ENCODE results near the gene CWC27. TPM values are rescaled to one million over a fixed set of nuclear protein-coding genes. Genes with fewer than 3 reads are reported as not detected.

The CWC27 gene
- total and polyA plus RNA-seq, 9 of the 15 experiments (the other 6 are each of a cell fraction or from before 2014, with no cell fraction given): 19.7 to 49.3 (median 38.3) TPM

DNA sequence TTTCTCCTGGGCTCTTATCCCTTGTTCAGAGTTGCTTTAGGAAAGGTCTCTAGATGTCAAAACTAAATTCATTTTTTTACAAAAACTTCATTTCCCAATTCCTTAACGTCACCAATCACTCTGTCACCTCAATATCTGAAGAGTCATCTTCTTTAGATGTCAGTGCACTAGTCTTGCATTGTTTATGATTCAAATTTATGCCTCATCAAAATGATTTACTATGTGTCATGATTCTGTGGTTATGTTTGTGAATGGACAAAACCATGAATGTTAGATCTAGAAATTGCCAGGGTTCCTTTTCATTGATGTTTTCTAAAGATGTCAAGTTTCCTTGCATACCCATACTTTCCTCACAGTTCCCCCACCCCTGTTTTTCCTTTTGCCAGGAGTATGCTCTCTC is 21.5 kb downstream of the CWC27 start (continued):
- TF ChIP-seq, protein P1, sequence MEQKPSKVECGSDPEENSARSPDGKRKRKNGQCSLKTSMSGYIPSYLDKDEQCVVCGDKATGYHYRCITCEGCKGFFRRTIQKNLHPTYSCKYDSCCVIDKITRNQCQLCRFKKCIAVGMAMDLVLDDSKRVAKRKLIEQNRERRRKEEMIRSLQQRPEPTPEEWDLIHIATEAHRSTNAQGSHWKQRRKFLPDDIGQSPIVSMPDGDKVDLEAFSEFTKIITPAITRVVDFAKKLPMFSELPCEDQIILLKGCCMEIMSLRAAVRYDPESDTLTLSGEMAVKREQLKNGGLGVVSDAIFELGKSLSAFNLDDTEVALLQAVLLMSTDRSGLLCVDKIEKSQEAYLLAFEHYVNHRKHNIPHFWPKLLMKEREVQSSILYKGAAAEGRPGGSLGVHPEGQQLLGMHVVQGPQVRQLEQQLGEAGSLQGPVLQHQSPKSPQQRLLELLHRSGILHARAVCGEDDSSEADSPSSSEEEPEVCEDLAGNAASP (IDR thresholded peaks at IDR 0.05): no peak
- no peak for TF ChIP-seq ZNF239 (CRISPR knock-in tag; IDR thresholded peaks at IDR 0.05)
- TF ChIP-seq ZNF165 (CRISPR knock-in tag; IDR thresholded peaks at IDR 0.05; ENCODE audit: borderline replicate concordance): no peak
- no peak for TF ChIP-seq ZC3H8 (IDR thresholded peaks at IDR 0.05)
- no peak for TF ChIP-seq ZBTB8A (IDR thresholded peaks at IDR 0.05; ENCODE audit: partially characterized antibody)

DNA sequence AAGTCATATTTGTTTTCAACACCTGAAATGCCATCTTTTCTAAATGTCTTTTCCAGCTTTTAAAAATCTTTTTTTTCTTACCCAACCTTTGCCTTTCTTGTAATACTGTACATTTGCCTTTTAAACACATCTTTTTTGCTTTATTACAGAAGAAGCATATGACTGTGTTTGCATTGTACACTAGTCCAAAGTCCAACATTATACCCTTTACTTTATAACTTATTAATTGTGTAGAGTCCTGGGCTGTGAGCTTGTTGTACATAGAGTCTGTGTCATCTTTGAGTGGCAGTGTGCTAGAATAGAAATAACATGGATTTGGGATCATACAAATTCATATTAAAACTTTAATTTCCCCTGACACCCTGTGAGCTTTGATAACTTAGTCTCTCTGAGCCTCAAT is 23.7 kb downstream of the CWC27 start:
- no TSS peak for BruUV-seq (replicated peaks)
- no peak for ATAC-seq
- Histone ChIP-seq H4K20me1 (replicated peaks; ENCODE audit: control insufficient read depth, insufficient read depth, low read length) (no peaks in the 10 kb centered on the region), H3K27me3 (ENCODE audit: control insufficient read depth in 2 of 2, insufficient read depth in 2 of 2, low read length in 2 of 2) (no peaks in the 10 kb centered on the region), H3K27ac (ENCODE audit: extremely low read depth, low read depth, low read length) (no peak overlapping the region), H3K9ac (ENCODE audit: insufficient read depth in 1 of 2, low read depth in 2 of 2, low read length in 2 of 2) (no peak overlapping the region), H3K9me3 (replicated peaks; ENCODE audit: control insufficient read depth, insufficient read depth, low read depth, low read length) (no peaks in the 10 kb centered on the region), H3K79me2 (ENCODE audit: control insufficient read depth, insufficient read depth, low read length) (no peaks in the 10 kb centered on the region), H3K4me1 (replicated peaks in 1 of 2; ENCODE audit: control insufficient read depth in 2 of 2, insufficient read depth in 2 of 2, low read length in 2 of 2) (no peaks in the 10 kb centered on the region), H3K9me1 (ENCODE audit: control insufficient read depth, insufficient read depth, low read length) (no peaks in the 10 kb centered on the region), H3K36me3 (ENCODE audit: control insufficient read depth, insufficient read depth, low read length) (peaks cover 3% of the 10 kb centered on the region; the same call in 2 of the 3 replicates), H2AFZ (ENCODE audit: low read depth, low read length) (no peak overlapping the region), H3K4me3 (no peak overlapping the region), H3K4me2 (ENCODE audit: insufficient read depth, low read length) (no peak overlapping the region)
- TF ChIP-seq FOXK1 (CRISPR knock-in tag; IDR thresholded peaks at IDR 0.05; ENCODE audit: borderline replicate concordance) (no peak), ZNF79 (CRISPR knock-in tag; IDR thresholded peaks at IDR 0.05; ENCODE audit: low read depth) (no peak), TAL1 (IDR thresholded peaks at IDR 0.05) (no peak), ZBTB1 (CRISPR knock-in tag; IDR thresholded peaks at IDR 0.05; ENCODE audit: borderline replicate concordance, low read depth) (no peak), SMAD1 (IDR thresholded peaks at IDR 0.05; ENCODE audit: low read depth, low read length, partially characterized antibody) (no peak)
- TF ChIP-seq, protein P2, sequence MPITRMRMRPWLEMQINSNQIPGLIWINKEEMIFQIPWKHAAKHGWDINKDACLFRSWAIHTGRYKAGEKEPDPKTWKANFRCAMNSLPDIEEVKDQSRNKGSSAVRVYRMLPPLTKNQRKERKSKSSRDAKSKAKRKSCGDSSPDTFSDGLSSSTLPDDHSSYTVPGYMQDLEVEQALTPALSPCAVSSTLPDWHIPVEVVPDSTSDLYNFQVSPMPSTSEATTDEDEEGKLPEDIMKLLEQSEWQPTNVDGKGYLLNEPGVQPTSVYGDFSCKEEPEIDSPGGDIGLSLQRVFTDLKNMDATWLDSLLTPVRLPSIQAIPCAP (CRISPR knock-in tag; IDR thresholded peaks at IDR 0.05; ENCODE audit: borderline replicate concordance): no peak
- TF ChIP-seq, protein P3, sequence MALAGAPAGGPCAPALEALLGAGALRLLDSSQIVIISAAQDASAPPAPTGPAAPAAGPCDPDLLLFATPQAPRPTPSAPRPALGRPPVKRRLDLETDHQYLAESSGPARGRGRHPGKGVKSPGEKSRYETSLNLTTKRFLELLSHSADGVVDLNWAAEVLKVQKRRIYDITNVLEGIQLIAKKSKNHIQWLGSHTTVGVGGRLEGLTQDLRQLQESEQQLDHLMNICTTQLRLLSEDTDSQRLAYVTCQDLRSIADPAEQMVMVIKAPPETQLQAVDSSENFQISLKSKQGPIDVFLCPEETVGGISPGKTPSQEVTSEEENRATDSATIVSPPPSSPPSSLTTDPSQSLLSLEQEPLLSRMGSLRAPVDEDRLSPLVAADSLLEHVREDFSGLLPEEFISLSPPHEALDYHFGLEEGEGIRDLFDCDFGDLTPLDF (CRISPR knock-in tag; IDR thresholded peaks at IDR 0.05): no peak
- in situ Hi-C loops (cut with MboI) (loop anchor here (25.0 kb wide), 1 partner anchor 555 kb away; no protein-coding TSS in a partner anchor), intact Hi-C loops (cut with micrococcal nuclease) (no loop called here)
- CTCF ChIA-PET (ENCODE audit: low intra/inter-chr PET ratio): no interaction called here
- FAIRE-seq: peak; percentile 11
- no peak for DNase-seq (ENCODE audit: extremely low read depth in 1 of 4, low spot score in 3 of 4)
- POLR2A ChIA-PET: interaction anchor here (1.2 kb wide), 1 partner anchor 10 kb away, joined by 3 read pairs; no protein-coding TSS in a partner anchor

Data from K562 (cell line).